SH-SY5Y (cell line): ENCODE measurements around the gene ANKRD34C.

Experiments used
- GATA2 ChIP-seq: IDR thresholded peaks from 2 replicates; pipeline ENCODE4 v1.6.1; 2011; ENCODE audit warnings: mild to moderate bottlenecking, low read depth, low read length
- GATA3 ChIP-seq: IDR thresholded peaks from 2 replicates; pipeline ENCODE4 v1.6.1; 2011; ENCODE audit warnings: low read depth, mild to moderate bottlenecking, low read length, moderate library complexity

DNA sequence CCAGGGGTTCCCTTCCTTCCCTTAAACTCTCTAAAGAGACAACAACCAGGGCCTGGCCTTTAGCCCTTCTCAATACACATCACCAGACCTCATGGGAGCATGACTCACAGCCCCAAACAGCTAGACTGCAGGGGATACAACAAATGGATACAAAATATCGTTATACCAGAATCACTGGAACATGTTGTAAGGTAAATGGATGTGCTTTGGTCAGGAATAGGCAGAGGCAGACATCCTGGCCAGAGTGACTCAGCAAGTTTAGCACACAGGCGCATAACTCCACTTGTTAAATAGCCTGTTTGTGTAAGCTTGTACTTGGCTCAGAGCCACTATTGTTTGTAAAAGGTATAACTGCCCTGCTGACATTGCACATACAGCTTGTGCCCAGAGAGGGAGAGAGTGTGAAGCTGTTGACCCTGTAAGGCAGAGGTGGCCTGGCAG, 46.7 kb downstream of the ANKRD34C start:
- TF ChIP-seq GATA2 (no peak), GATA3 (no peak)
